Heart right ventricle (tissue), 16 donors: ENCODE results near the gene KHSRP. TPM values are rescaled to one million over a fixed set of nuclear protein-coding genes. Genes with fewer than 3 reads are reported as not detected.

Experiments
- ATAC-seq, 8 donors: fragments of 200-7000 bp; cut with Tn5 transposase; one replicate each; pipeline ENCODE4 v1.9.1; 2020; ENCODE audit warnings: mild to moderate bottlenecking in 8 of 8, moderate library complexity in 8 of 8, moderate number of reproducible peaks in 1 of 8
- DNase-seq, 2 donors: peaks; one replicate each; pipeline ENCODE4 v3.0.0-alpha.2; 2020
- H3K27ac ChIP-seq, 10 donors: fragments of 200-600 bp; sonication (generic) in 2 of 10; one replicate each; pipeline versions ENCODE4 v1.5.0 to v1.8.0; 2020 to 2022; ENCODE audit warnings: mild to moderate bottlenecking in 3 of 10
- H3K27me3 ChIP-seq, 7 donors: fragments of 200-600 bp; one replicate each; pipeline ENCODE4 v1.8.0; 2021 to 2022; ENCODE audit warnings: mild to moderate bottlenecking in 2 of 7
- H3K36me3 ChIP-seq, 9 donors: fragments of 200-600 bp; sonication (generic) in 1 of 9; one replicate each; pipeline versions ENCODE4 v1.5.0 to v1.8.0; 2020 to 2022; ENCODE audit warnings: mild to moderate bottlenecking in 2 of 9
- H3K4me1 ChIP-seq, 9 donors: fragments of 200-600 bp; sonication (generic) in 1 of 9; one replicate each; pipeline versions ENCODE4 v1.5.0 to v1.8.0; 2020 to 2022; ENCODE audit warnings: mild to moderate bottlenecking in 4 of 9
- H3K4me3 ChIP-seq, 10 donors: fragments of 200-600 bp; sonication (generic) in 2 of 10; one replicate each; pipeline versions ENCODE4 v1.5.0 to v1.8.0; 2020 to 2022; ENCODE audit warnings: mild to moderate bottlenecking in 7 of 10, moderate library complexity in 2 of 10
- H3K9me3 ChIP-seq, 11 donors: fragments of 200-600 bp in 10 of 11; sonication (generic) in 2 of 11; one replicate each; pipeline versions ENCODE4 v1.5.0 to v1.8.0; 2013 to 2022; ENCODE audit warnings: mild to moderate bottlenecking in 2 of 11, control low read depth in 1 of 11, moderate library complexity in 1 of 11
- CTCF ChIP-seq, 9 donors: fragments of 200-600 bp; sonication (generic) in 2 of 9; IDR thresholded peaks; one replicate each; pipeline versions ENCODE4 v1.5.0 to v1.8.0; 2021 to 2022; ENCODE audit warnings: antibody characterized with exemption in 9 of 9, mild to moderate bottlenecking in 5 of 9, moderate library complexity in 1 of 9
- WGBS, 2 donors: extraction: QIAGEN DNeasy Blood & Tissue Kit; methylation state at CpG; one replicate each; pipeline ENCODE4 v1.1.7; 2013; ENCODE audit warnings: inconsistent platforms in 1 of 2; 5-methylcytosine and 5-hydroxymethylcytosine counted together
- intact Hi-C, 10 donors: fragments of 100-400 bp; cut with DNase I; formaldehyde crosslinking; loops; one replicate each; pipeline versions ENCODE4 v1.11.1 to v1.14.2; 2022
- polyA plus RNA-seq, 2 donors: library from polyadenylated mRNA; stranded (reverse); fragments of 200-250 nt; gene quantifications; one replicate each; pipeline ENCODE4 v1.2.3, GENCODE V29; 2013
- total RNA-seq, 10 donors: library from RNA; stranded (reverse); fragmentation: NEBNext Ultra II Directional in 3 of 10; extraction: Animal tissue kit (Norgen Biotek cat#: 25700) in 3 of 10; gene quantifications; one replicate each; pipeline versions ENCODE4 v1.2.1 to v1.2.4, GENCODE V29; 2021 to 2023
- donor health status: Arrhythmogenic right ventricular cardiomyopathy.
- donor health status: ischemic (EF 13 %, LVEDD 7.1; RV severe dilation, severe dysfunction).
- donor health status: healthy with polysubstance abuse.
- donor health status: DM: no; HTN: yes; CAD: no.
- donor health status: DM: no; HTN: no; CAD: no.
- donor health status: ischemic (EF 25% LVEDD 6.9; RV normal size, moderate dysfunction).
- donor health status: ischemic (EF 25% LVEDD 5.7; RV mildly dilated, moderate dysfunction).
- donor health status: healthy.
- donor health status: DM: yes; HTN: yes; CAD: no.
- donor health status: Ischemic cardiomyopathy.
- donor health status: ischemic (EF 35%, LVEDD 5.7; RV mildly dilated, moderate dysfunction).
- donor health status: nonischemic (EF 11% LVEDD 7.7; RV severe dilation, severe dysfunction).
- donor health status: DM: yes; HTN: yes; CAD: no.
- donor health status: PGD.
- donor health status: ischemic (EF 29% LVEDD 5.4; RV normal size, mild dysfunction).
- donor health status: nonischemic (EF 23%, LVEDD 6.1; RV moderate dilation, normal function).

The KHSRP gene
- total and polyA plus RNA-seq, 12 donors = 50.9 to 125 (median 86.4) TPM

DNA sequence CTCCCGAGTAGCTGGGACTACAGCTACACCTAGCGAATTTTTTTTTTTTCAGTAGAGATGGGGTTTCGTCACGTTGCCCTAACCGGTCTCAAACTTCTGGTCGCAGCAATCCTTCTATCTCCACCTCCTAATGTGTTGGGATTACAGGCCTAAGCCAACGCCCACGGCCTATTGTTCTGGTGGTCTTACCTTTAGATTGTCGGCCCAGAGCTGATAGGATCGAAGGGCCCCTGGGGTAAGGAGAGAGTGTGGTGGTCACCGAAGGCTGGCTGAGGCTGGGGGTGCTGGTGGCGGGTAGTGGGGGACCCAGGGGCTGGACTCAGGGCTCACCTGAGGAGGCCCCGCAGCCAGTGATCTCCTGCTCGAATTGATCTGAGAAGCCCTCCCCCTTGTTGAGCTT, 46.5 kb upstream of the KHSRP start:
- Histone ChIP-seq H3K27me3 (peaks cover 0 to 47% (median 23%) of the 10 kb centered on the region in 7 donors), H3K4me1 (peaks cover 0 to 9% (median 4%) of the 10 kb centered on the region in 9 donors), H3K36me3 (peaks cover 0 to 33% (median 0%) of the 10 kb centered on the region in 9 donors), H3K27ac (no peak overlapping the region), H3K4me3 (no peak overlapping the region), H3K9me3 (no peaks in the 10 kb centered on the region)
- no peak for TF ChIP-seq CTCF (IDR thresholded peaks at IDR 0.05)
- intact Hi-C loops = no loop called here
- ATAC-seq = no peak
- WGBS, 2 donors = 73 to 80% methylated on average over 14 of the region's 14 CpGs
- DNase-seq = no peak

GRCh38 chr19:6470173-6470572, 45.6 kb upstream of the KHSRP start:
- WGBS, 2 donors = 67 to 71% methylated on average over 8 of the region's 8 CpGs
- ATAC-seq = no peak
- H3K4me1 ChIP-seq = no peaks in the 10 kb centered on the region
- H3K4me3 ChIP-seq = no peak overlapping the region
- H3K27me3 ChIP-seq = peaks cover 0 to 47% (median 23%) of the 10 kb centered on the region in 7 donors
- H3K27ac ChIP-seq = no peak overlapping the region
- no peak for DNase-seq
- TF ChIP-seq CTCF (IDR thresholded peaks at IDR 0.05) = no peak
- no peaks in the 10 kb centered on the region for H3K9me3 ChIP-seq
- H3K36me3 ChIP-seq = peaks cover 0 to 24% (median 0%) of the 10 kb centered on the region in 9 donors
- intact Hi-C loops = no loop called here

- ATAC-seq (no peak), DNase-seq (no peak)
- 69 to 71% methylated on average over 8 of the region's 8 CpGs for WGBS, 2 donors
- peaks cover 7 to 56% (median 38%) of the 10 kb centered on the region in 7 donors for H3K27me3 ChIP-seq
- TF ChIP-seq CTCF (IDR thresholded peaks at IDR 0.05) = no peak
- H3K36me3 ChIP-seq = peaks cover 0 to 13% (median 0%) of the 10 kb centered on the region in 9 donors
- H3K4me1 ChIP-seq = peaks cover 0 to 6% (median 0%) of the 10 kb centered on the region in 9 donors
- intact Hi-C loops = no loop called here
- H3K9me3 ChIP-seq = no peaks in the 10 kb centered on the region
- no peak overlapping the region for H3K27ac ChIP-seq
- H3K4me3 ChIP-seq = no peak overlapping the region
Observed at GRCh38 chr19:6467384-6467783, 42.8 kb upstream of the KHSRP start.

GRCh38 chr19:6466526-6467248, 42.1 kb upstream of the KHSRP start:
- intact Hi-C loops = no loop called here
- WGBS, 2 donors = 86 to 90% methylated on average over 21 of the region's 21 CpGs
- H3K27ac ChIP-seq = no peak overlapping the region
- no peak for ATAC-seq
- H3K36me3 ChIP-seq = peaks cover 0 to 13% (median 0%) of the 10 kb centered on the region in 9 donors
- no peak overlapping the region for H3K4me3 ChIP-seq
- DNase-seq = no peak
- no peaks in the 10 kb centered on the region for H3K9me3 ChIP-seq
- no peak for TF ChIP-seq CTCF (IDR thresholded peaks at IDR 0.05)
- H3K4me1 ChIP-seq = peaks cover 0 to 6% (median 0%) of the 10 kb centered on the region in 9 donors
- peaks cover 7 to 54% (median 39%) of the 10 kb centered on the region in 7 donors for H3K27me3 ChIP-seq
